Glomerular visceral epithelial cell (primary cell): ENCODE data around the gene ZRANB1.
"Not testable (repeated sequence)": the region's sequence is repeated elsewhere in the genome, so short reads cannot be mapped to it uniquely, and the experiment has no call there.

Source experiments
- DNase-seq: peaks from one replicate; pipeline ENCODE4 v3.0.0-alpha.2; 2016; ENCODE audit errors: extremely low spot score

Gene ZRANB1

DNA sequence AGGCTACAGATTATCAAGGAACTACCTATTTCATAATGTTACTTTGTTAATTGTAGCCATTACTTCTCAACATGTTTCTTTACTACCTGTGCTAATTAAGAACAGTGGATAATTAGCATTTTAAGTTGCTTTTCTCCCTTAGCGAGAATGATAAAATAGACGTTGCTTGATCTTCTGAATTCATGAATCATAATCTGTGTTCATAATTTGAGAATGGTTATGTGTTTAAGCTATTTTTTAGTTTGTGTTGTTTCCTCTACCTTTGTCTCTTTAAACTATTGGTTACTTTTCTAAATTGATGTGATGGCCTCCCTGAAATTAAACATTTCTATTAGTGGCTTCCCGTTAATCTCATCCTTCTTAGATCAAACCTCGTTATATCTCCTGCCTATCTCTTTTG, at the start of gene ZRANB1:
ZRANB1 (plus strand) TSS at position 301 of the 400 bp plus-strand sequence. CDS start 371 bp downstream, outside the sequence.
- no peak for DNase-seq

DNA sequence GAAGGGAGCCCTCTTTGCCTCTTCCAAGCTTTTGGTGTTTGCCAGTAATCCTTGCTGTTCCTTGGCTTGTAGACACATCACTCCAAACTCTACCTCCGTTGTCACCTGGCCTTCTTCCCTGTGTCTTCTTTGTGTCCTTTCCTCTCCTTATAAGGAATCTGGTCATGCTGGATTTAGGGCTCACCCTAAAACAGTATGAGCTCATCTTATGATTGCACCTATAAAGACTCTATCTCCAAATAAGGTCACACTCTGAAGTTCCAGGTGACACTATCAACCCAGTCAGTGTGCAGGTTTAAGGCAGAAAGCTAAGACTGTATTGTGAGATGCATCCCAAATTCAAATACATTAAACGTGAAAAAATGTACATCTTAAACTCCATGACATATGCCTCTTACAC, 49.0 kb upstream of the ZRANB1 start:
- no peak for DNase-seq

DNA sequence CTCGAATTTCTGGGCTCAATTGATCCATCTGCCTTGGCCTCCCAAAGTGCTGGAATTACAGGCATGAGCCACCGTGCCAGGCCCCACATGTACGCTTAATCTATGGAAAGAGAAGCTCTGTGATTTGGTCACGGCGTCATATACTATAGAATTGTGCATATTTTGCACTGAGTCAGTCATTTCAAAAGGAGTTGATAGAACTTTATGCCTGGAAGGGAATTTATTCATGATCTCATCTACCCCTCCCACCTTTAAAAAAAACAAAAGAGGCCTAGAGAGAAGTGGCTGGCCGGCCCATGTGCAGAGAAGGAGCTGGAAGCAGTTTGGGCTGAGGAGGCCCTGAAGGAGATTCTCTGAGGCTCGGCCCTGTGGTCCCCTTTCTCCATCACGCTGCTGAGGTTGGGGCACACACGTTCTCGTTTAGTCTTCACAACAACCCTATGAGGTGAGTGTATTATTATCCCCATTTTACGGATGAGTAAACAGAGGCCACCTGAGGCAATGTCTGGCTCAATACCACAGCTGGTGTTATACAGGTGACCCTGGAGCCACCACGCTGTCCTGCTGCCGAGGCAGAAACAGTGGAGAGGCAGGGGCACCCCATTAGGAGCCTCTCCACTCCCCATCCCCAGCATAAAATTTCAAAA, 47.2 kb upstream of the ZRANB1 start:
- DNase-seq: no peak

DNA sequence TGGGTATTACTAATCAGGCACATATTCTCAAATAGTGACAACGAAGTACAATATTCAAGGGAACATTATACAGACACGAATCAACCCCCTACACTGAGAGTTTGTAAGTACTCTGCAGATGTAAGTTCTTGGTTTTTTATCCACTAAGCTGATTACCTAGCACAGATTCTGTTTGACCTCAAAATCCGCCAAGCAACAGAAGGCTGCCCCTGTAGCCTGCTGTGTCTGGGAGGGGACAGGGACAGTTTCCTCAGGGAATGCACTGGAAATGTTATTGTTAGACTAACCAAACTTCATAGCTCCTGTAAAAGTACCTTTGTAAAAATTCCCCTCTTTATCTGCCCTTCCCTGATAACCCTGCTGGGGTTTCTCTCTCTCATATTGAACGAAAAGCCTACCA, 45.2 kb upstream of the ZRANB1 start:
- DNase-seq: no peak

DNA sequence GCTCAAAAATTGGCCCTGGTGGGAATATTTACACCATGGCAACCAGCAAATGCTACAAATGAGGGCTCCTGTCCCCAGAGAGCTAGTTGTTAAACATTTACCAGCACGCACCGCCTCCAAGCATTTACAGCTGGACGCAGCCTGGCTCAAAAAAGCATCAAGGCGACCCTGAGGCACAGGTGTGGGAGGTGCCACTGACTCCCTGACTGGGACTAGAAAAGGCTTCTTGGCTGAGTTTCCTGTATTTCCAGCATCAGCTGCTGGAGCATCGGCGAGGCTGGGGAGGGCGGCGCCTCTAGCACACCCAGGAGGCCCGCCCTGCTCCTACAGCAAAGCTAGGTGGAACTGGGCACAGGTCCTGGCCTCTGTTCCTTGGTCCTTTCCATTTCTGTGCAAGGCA, 43.5 kb upstream of the ZRANB1 start:
- no peak for DNase-seq

DNA sequence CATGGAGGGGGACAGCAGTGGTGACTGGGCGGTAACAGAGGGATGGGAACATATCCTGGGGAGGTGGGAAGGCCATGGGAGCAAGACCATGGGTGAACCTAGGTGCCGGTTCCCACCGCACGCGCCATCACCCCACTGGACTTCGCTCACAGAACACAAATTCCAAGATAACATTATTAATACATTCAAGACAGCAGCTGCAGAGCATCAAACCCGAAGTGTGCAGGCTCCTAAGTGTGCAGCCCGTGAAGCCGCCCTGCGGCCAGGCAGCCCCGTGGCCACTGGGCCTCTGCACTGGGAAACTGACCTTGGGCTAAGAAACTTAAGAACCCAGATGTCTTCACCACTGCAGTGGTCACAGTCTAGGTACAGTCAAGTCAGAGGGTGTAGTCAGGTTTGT, 42.8 kb upstream of the ZRANB1 start:
- no peak for DNase-seq

DNA sequence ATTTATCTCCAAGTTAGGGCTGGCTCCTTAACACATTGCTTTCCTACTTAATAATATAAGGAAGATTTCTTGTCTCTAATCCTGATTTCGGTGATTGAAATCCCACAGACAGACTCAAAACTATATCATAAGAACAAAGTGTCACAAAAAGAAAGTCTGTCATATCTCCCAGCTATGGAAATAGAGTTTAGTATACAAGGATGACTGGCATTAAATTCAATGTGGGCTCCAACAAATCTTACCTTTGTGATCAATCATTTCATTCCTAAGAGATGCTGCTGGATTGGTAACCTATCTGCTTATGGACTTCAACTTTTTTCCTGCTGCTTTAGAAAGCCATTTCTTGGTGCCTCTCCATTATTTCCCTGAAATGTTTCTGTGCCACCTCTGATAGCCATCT, 39.5 kb upstream of the ZRANB1 start:
- DNase-seq: no peak

DNA sequence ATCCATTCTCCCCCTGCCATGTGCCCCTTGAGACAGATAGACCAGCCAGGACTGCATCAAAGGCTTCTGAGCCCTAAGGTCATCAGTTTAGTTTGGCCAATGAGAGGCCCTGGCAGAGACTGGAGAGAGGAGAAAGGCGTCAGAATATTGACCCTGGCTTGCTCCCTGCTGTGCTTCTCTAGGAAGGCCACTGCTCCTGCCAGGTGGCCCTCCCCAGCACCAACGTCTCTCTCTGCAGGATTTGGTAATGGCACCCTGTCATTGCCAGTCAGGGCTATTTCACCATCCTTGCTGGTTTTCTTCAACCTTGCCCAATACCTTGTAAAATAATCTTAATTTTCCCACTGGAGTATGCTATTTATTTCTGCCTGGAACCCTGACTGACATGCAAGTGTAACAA, 38.8 kb upstream of the ZRANB1 start:
- DNase-seq: no peak

DNA sequence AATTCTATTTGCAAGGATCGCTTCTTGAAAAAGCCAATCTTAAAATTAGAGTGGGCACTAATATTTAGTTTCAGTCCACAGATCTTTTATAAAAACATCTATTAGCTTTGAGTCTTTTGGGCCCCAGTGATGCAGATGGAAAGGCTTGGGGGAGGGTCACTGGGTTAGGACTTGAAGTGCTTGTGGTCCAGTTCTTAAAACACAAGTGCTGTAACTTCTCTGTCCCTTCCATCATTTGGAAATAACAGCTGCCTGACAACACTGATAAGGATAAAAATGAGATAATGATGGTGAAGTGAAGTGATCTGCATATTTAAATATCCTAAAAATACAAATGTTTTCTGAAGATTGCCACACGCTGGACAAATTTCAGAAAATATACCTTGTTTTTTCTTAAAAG, 37.1 kb upstream of the ZRANB1 start:
- no peak for DNase-seq

DNA sequence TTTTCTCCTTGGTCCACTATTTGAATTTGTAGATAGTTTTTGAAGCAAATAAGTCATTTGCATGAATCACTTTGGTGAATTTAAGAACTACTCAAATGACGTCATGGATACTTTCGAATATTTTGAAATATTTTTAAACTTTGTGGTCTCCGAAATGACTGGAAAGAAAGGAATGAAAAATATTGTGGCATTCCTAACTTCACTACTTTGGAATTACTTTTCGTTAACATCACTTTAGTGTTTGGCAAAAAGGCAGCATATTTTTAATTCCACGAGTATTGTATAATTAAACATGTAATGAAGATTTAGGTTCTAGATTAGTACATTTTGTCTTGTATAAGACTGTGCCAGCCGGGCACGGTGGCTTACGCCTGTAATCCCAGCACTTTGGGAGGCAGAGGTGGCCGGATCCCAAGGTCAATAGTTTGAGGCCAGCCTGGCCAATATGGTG, 35.3 kb upstream of the ZRANB1 start:
- peak; percentile 67 for DNase-seq

DNA sequence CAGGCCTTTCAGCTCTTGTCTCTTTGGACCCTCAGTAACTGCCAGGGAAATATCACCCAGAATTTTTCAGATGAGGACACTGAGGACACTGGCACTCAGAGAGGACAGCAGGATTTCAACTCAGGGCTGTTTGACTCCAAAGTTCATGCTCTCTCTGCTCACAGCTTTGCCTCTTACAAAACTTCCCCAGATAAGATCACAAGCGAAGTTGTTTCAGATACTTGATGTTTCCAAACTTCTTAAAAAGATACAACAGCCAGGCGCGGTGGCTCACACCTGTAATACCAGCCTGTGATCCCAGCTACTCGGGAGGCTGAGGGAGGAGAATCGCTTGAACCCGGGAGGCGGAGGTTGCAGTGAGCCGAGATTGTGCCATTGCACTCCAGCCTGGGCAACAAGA, 32.4 kb upstream of the ZRANB1 start:
- no peak for DNase-seq

DNA sequence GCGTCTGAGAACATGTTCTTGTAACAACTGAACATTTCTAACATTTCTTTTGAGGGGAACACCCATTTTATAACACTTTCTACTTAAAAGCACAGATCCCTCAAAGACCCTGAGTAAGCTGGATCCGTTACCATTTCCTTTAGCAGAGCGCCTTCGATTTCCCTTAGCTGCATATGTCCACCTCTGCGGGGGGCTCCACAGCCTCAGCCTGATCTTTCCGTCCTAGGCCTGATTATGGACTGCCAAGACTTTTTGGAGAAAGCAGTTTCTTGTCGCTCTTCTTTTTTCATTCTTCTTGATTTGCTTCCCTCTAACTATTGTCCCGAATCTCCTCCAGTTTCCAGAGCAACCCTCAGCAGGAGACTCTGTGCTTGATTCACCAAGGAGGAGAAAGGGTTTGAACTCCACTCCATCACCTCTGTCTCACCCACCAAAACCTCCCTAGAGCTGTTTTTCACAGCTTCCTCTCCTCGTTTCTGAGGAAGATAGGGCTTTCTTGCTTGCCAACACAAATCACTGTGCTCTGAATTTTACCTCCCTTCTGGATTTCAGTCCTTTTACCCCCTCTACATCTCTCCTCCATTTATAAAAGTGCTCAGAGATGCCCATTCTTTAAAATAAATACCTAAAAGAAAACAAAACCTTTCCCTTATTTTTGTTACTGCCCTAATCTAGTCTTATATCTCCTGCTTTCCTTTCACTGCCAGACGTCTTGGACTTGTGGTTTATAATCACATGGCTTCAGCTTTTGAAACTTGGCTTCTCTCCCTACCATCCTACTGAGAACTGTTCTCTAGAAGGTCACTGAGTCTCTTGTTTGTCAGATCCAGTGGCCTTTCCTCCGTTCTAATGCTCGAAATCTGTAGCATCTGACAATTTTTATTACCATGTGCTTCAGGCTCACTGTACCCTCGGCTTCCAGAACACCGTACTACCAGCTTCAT, 30.5 kb upstream of the ZRANB1 start:
- no peak for DNase-seq

DNA sequence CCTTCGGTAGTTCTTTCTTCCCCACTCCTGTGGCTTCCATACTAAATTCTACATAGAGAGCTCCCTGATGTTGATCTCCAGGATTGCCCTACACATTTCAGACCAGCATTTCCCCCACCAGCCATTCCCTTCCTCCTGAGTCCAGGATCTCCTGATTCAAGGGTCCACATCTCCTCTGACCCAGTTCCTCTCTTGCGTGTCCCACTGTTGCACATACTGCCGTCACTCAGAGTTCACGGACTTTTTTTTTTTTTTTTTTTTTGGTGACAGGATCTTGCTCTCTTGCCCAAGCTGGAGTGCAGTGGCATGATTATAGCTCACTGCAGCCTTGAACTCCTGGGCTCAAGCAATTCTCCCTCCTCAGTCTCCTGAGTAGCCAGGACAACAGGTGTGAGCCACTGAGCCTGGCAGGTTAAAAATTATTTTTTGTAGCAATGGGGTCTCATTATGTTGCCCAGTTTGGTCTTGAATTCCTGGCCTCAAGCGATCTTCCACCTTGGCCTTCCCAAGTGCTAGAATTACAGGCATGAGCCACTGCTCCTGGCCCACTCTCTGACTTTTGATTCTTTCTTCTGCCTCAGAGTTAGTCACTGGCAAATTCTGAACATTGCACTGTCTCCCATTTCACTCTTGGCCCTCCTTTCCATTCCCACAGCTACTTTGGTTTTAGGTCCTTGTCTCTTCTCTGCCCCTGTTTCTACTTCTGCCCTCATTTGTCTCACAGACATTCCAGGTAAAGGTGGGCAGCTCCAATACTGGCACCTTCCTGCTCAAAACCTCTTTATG, 29.6 kb upstream of the ZRANB1 start:
- no peak for DNase-seq

DNA sequence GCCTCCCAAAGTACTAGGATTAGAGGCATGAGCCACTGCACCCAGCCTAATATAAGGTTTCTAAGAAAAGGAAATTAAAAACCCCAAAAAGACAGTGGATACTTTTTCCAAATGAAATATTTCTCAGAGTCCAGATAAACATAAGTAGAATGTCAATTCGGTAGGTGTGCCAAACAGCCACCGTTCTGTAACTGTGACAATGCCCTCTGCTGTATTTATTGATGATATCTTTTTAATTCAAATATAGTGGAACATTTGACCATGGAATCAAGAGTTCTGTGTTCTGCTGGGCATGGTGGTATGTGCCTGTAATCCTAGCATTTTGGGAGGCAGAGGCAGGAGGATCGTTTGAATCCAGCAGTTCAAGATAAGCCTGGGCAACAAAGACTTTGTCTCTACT, 28.8 kb upstream of the ZRANB1 start:
- no peak for DNase-seq

DNA sequence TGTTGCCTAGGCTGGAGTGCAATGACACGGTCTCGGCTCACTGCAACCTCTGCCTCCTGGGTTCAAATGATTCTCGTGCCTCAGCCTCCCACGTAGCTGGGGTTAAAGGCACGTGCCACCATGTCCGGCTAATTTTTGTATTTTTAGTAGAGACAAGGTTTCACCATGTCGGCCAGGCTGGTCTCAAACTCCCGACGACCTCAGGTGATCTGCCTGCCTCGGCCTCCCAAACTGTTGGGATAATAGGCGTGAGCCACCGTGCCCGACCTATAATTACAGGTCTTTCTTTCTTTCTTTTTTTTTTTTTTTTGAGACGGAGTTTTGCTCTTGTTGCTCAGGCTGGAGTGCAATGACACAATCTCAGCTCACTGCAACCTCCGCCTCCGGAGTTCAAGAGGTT, 27.5 kb upstream of the ZRANB1 start:
- DNase-seq: not testable (repeated sequence)

DNA sequence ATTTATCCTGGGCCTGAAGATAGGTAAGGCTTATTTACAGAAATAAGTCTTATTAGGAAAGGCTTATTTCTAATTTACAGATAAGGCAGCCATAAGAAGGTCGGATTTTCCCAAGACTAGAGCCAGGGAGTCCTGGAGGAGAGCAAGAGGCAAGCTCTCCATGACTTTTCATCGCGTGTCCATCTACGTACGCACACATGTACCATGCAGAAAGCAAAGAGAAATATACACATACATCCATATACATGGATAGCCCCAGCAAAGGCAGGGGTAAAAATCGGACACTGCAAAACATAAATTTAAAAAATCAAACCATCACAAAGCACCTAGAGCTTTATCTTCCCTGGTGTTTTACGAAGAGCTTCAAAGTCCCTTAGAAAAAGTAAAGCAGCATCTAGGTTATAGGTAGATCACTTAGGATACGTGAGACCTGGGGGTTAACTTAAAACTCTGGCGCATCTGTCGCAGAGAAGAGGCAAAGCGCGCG, 25.8 kb upstream of the ZRANB1 start:
- peak; percentile 22 for DNase-seq

DNA sequence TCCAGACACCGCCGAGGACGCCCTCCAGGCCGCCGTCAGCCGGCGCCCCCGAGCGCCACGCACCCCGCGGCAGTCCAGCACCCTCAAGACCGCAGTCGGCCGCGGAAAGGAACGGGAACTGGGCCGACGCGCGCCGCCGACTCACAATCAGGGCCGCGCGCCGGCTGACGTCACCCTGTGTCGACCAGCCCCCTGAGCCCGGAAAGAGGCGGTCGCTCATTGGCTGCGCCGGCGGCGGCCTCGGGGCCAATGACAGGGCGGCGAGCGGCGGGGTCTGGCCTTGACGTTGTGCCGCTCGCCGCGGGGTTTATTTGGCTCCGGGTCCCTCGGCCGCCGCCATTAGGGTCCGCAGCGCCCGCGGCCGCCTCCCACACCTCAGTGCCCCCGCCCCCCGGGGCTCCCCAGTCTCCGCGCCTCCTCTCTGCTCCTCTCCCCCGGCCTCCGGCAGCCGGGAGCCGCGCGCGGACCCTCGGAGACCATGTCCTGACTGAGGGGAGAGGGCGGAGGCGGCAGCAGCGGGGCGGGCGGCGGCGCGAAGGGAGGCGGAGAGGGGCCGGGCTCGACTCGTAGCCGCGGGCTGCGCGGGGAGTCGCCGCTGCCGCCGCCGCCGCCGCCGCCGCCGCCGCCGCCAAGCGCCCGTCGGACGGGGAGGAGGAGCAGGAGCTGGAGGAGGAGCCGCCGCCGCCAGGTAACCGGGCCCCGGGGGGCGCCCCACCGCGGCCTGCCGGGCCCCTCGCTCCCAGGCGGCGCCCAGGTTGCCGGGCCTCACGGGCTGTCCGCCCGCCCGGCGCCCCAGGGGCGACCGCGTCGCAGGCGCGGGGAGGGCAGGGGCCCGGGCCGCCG, 25.1 kb upstream of the ZRANB1 start:
- peak; percentile 98 for DNase-seq

DNA sequence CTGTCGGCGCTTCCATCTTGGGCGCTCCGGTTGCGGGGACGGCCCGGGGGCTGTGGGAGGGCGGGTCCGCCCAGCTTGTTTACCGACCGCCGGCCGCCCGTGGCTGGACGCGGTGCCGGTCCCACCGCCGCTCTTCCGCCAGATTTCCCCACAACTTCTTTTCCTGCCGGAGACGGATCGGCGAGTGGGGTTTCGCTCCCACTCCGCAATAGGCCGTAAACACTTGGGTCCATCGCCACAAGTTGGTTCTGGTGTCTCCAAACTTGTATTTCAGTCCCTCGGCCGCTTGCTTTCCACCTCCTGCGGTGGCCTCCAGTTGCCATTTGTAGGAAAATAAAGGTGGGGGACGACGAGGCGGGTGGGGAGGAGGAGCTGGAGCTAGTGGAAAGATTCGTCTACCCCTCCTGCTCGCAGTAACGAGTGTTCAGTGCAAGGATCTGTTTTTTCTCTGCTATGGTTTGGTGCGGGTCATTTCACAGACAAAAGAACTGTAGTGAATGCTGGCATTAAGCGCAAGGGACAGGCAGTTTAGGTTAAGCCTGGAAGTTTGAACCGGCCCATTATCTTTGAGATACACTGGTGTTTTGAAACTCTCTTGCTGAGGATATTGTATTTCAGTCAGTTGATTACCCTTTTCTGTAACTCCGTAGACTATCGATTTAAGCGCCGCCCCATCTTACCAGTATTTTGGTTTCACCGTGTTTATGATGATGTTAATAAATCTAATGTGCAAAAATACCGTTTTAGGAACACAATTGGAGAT, 24.3 kb upstream of the ZRANB1 start:
- peak; percentile 55 for DNase-seq

DNA sequence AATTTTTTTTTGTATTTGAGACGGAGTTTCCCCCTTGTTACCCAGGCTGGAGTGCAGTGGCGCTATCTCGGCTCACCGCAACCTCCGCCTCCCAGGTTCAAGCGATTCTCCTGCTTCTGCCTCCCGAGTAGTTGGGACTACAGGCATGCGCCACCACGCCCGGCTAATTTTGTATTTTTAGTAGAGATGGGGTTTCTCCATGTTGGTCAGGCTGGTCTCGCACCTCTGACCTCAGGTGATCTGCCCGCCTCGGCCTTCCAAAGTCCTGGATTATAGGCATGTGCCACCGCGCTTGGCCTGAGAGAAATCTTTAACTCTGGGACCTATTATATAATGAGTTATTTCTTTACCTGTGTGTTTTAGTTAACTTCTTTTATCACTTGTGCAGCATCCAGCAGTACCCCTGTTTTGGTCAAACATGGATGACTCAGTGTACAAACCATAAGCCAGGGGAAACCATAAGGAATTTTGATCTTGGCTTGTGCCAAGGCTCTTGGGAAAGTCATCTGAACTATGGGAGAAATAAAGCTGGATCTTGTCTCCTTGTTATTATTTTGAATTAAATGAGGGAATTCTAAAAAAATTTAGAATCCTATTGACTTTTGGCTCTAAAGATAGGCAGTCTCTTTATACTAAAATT, 23.6 kb upstream of the ZRANB1 start:
- DNase-seq: peak; percentile 50

DNA sequence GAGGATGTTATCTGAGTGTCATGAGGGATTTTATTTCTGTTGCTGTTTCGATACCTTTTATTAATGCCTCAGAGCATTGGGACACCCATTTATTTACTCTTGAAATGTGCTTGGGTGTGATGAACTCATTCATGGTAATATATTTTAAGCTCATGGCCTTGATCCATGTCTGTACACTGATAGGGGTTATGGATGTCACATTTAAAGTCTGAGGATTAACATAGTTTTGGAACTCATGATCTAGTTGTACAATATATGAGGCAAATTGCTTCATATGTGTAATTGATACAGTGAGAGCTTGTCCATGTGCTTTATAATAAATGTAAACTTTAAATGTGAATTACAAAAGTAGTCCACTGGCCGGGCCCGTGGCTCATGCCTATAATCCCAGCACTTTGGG, 23.0 kb upstream of the ZRANB1 start:
- DNase-seq: no peak
